Left ventricle myocardium superior (tissue), 1 donor: ENCODE results near the gene DNAJC21. TPM values are rescaled to one million over a fixed set of nuclear protein-coding genes. Genes with fewer than 3 reads are reported as not detected.
"Not testable (repeated sequence)": the region's sequence is repeated elsewhere in the genome, so short reads cannot be mapped to it uniquely, and the experiment has no call there.

Experiments used
- ATAC-seq: fragments of 200-7000 bp; cut with Tn5 transposase; one replicate; pipeline ENCODE4 v1.9.1; 2020; ENCODE audit warnings: mild to moderate bottlenecking, moderate library complexity
- DNase-seq: peaks from one replicate; pipeline ENCODE4 v3.0.0-alpha.2; 2020
- intact Hi-C: fragments of 100-400 bp; cut with micrococcal nuclease; formaldehyde crosslinking; loops from one replicate; pipeline ENCODE4 v1.11.0; 2022
- total RNA-seq: library from RNA; stranded (reverse); fragmentation: NEBNext Ultra II Directional; extraction: Animal tissue kit (Norgen Biotek cat#: 25700); gene quantifications from one replicate; pipeline ENCODE4 v1.2.1, GENCODE V29; 2021
- donor health status: DM: no; HTN: yes; CAD: no; lungs with severe emphysema.

DNAJC21 gene
- total RNA-seq, 1 donor from 2014 or later = 54.8 TPM

DNA sequence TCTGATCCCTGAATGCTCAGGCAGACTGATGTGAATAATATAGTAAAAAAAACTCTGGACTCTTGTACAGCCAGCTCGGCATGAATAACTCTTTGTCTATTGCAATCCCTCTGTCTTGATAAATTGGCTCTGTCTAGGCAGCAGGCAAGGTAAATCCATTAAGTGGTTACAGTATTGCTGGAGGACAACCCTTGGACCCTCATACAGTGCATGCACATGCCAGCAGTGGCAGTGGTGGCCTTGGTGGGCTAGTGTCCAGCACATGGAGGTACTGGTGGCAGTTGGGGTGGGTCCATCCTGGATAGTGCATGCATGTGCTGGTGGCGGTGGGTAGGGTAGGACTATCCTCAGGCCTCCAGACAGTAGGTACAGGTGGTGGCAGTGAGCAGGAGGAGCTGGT, 38.9 kb downstream of the DNAJC21 start:
- no peak for ATAC-seq
- intact Hi-C loops = no loop called here
- DNase-seq = no peak

DNA sequence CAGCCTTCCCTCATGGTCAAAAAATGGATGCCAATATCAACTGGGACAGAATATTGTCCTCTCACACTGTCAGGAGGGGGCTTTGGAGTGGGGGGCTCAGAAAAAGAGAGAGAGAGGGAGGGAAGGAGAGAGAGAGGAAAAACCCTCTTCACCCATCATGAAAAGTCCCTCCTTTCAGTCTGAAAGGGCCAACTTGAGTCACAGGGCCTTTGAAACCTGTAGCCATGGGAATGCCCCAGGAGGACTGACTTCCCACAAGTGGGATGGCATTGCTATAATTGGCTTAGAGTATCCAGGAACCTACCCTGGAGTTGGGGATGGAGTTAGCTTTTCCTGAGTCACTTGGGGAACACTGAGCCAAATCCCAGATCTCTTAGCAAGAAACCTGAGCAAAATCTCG, 41.2 kb downstream of the DNAJC21 start:
- intact Hi-C loops = no loop called here
- DNase-seq = no peak
- ATAC-seq = no peak

GRCh38 chr5:34971655-34972054, 42.3 kb downstream of the DNAJC21 start:
- ATAC-seq, intact Hi-C loops, DNase-seq: not testable (repeated sequence)

DNA sequence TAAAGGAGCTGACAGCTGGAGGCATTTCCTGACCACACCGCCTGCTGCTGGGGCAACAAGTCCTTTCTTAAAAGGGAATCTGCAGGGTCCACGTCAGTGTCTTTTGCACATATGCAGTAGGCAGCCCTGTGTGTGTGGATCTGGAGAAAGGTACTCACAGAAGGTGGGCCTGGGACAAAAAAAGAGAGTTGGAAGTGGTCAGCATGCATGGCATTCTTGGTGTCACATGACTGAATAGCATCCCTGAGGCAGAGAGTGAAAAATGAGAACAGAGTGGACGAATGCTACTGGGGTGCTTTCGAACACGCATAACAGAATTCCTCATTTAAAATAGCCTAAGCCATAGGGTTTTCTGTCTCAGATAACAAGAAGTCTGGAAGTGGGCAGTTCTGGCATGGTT, 47.0 kb downstream of the DNAJC21 start:
- intact Hi-C loops = no loop called here

GRCh38 chr5:34977934-34978613, 48.7 kb downstream of the DNAJC21 start:
- no peak for DNase-seq
- intact Hi-C loops = no loop called here
- ATAC-seq = no peak

More for the DNA sequence above, 47.0 kb downstream of the DNAJC21 start:
- DNase-seq = no peak
- no peak for ATAC-seq

DNA sequence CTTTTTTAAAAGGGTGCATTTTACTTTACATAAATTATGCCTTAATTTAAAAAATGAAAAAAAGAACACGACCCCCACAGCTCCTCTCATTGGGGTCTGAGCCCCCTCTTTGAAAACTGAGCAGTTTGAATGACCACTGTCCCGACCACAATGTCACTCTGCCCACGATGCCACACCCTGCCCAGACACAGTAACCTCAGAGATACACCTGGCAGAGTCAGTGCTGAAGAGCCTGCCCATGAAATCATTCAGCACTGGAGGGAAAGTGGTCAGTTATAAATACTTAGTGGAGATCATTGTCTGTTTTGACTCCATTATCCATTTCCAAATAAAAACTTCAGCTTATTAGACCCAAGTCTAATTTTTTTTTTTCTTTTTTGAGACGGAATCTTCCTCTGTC, 49.3 kb downstream of the DNAJC21 start:
- no peak for ATAC-seq
- intact Hi-C loops = no loop called here
- DNase-seq = no peak

GRCh38 chr5:34982823-34983222, 53.5 kb downstream of the DNAJC21 start:
- DNase-seq (no peak), ATAC-seq (no peak)
- intact Hi-C loops = no loop called here

GRCh38 chr5:34986965-34987364, 57.6 kb downstream of the DNAJC21 start:
- DNase-seq = no peak
- intact Hi-C loops = no loop called here
- ATAC-seq = no peak

- DNase-seq (no peak), ATAC-seq (no peak)
- intact Hi-C loops = no loop called here
Observed at GRCh38 chr5:34991486-34992238, 62.3 kb downstream of the DNAJC21 start.

GRCh38 chr5:34993951-34994350, 64.6 kb downstream of the DNAJC21 start:
- intact Hi-C loops = no loop called here
- ATAC-seq (no peak), DNase-seq (no peak)

GRCh38 chr5:34996261-34996660, 66.9 kb downstream of the DNAJC21 start:
- intact Hi-C loops = no loop called here
- ATAC-seq (no peak), DNase-seq (no peak)

DNA sequence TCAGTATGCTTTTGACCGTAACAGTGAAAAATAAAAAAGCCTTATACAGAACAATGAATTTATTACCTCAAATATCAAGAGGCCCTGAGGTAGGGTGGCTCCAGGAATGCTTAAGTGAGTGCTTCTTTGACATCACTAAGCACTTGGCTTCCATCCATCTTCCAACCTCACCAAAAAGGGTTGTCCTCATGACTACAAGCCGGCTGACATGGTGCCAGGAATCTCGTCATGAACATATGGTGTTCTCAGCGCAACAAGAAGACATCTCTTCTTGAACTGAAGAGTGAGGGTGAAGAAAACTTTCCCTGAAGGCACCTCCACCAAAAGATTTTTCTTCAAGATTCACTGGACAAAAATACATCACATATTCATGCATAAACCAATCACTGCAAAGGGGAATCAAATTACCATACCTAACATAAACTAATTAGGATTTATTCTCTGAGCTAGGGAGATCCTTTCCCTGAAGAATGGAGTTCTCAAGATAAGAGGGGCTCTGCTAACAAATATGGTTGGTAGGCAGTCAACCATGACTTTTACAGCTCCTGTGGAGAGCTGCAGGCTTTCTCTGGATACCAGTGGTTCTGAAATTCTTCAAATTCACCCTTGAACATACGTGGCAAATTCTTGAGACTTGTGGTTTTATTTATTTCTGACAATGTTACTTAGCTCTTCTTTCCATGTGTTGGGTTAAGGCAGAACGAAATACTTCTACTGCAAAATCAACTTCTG, 68.9 kb downstream of the DNAJC21 start:
- no peak for ATAC-seq
- intact Hi-C loops = no loop called here
- no peak for DNase-seq

DNA sequence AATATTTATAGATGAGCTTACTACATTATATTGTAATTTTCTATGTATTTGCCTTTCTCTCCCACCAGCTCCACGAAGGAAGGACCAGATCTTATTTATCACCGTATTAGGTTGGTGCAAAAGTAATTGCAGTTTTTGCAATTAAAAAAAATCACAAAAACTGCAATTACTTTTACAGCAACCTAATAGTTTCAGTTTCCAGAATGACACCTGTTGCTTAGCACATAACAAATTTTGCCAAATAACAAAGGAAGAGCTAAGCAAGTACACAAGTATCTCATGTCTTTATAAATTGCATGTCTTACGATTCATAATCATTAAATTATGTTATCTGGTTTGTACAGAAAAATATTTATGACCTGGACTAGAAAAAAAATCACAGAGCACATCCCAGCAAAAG, 72.5 kb downstream of the DNAJC21 start:
- DNase-seq = no peak
- intact Hi-C loops = loop anchor here (10.0 kb wide), 1 partner anchor 517 kb away; no protein-coding TSS in a partner anchor
- ATAC-seq = no peak

GRCh38 chr5:35002459-35002858, 73.1 kb downstream of the DNAJC21 start:
- intact Hi-C loops = loop anchor here (10.0 kb wide), 1 partner anchor 518 kb away; no protein-coding TSS in a partner anchor
- ATAC-seq (no peak), DNase-seq (no peak)

DNA sequence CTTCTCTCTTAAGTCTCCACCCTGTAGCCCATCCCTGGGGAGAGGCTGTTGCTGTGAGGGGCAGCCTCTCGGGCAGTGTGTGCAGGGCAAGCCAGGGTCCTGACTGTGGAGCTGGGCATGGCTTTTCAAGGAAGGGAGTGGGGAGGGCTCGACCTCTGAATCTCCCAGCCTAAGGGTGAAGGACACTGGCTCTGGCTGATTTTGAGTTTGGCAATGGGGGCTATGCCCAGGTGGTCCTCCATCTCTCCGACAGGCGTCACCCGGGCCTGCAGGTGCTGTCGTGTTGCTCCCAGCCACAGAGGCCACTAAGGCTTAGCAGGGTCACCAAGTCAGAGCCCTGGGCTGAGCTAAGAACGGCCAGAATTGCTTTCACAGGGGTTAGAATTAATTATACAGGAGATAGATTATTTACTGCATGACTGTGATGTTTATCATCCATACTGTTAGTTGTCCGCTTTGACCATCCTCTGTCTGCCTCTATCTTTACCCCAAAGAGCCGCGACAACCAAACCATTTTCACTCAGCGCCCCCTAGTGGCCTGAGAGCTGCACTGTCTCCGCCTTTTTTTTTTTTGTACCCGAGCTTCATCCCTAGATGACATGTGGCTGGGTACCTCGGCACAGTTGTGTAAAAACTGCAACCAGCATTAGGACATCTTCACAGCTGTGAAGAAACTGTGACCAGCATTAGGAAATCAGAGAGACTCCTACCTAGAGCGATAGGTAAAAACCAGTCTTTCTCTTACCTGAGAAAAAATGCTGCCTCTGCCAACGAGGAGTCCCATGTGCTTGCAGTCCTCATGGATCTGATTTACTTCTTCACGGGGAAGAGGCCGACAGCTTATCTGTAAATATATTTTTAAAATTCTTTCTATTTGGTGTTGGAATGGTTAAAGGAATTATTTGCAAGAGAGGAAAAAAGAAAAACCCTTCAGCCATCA, 73.9 kb downstream of the DNAJC21 start:
- ATAC-seq (peak; percentile 61), DNase-seq (peak; percentile 40)
- intact Hi-C loops = loop anchor here (10.0 kb wide), 1 partner anchor 518 kb away; no protein-coding TSS in a partner anchor

- DNase-seq (no peak), ATAC-seq (no peak)
- intact Hi-C loops = loop anchor here (10.0 kb wide), 1 partner anchor 519 kb away; no protein-coding TSS in a partner anchor
Observed at GRCh38 chr5:35004200-35004599, 74.8 kb downstream of the DNAJC21 start.

GRCh38 chr5:35004771-35005170, 75.4 kb downstream of the DNAJC21 start:
- DNase-seq (no peak), ATAC-seq (no peak)
- intact Hi-C loops = loop anchor here (10.0 kb wide), 1 partner anchor 520 kb away; no protein-coding TSS in a partner anchor
